HepG2 (cell line): Measurements from ENCODE around the gene TKFC. TPM values are rescaled to one million over a fixed set of nuclear protein-coding genes. Genes with fewer than 3 reads are reported as not detected.
A peak's percentile ranks its signal among the peaks of the same experiment; 100 is the strongest.

Experiments used
- AHR ChIP-seq: IDR thresholded peaks from 2 replicates; pipeline ENCODE4 v1.6.1; 2018; ENCODE audit warnings: missing genetic modification reagents, missing compliant biosample characterization
- HIC2 ChIP-seq: sonication (generic); formaldehyde crosslinking; IDR thresholded peaks from 2 replicates; pipeline ENCODE4 v1.9.0; 2022; ENCODE audit warnings: low read depth, missing genetic modification reagents
- MED1 ChIP-seq: sonication (generic); formaldehyde crosslinking; IDR thresholded peaks from 2 replicates; pipeline ENCODE4 v1.4.0; 2020; ENCODE audit warnings: missing genetic modification reagents
- MEIS2 ChIP-seq: sonication (generic); formaldehyde crosslinking; IDR thresholded peaks from 2 replicates; pipeline ENCODE4 v1.9.0; 2021; ENCODE audit warnings: mild to moderate bottlenecking, missing genetic modification reagents
- NCOA1 ChIP-seq: sonication (generic); formaldehyde crosslinking; IDR thresholded peaks from 2 replicates; pipeline ENCODE4 v1.9.0; 2021; ENCODE audit warnings: missing genetic modification reagents
- NFIC ChIP-seq: IDR thresholded peaks from 2 replicates; pipeline ENCODE4 v1.6.1; 2012; ENCODE audit warnings: mild to moderate bottlenecking, low read length, inconsistent platforms
- RFX1 ChIP-seq: fragments of 450-650 bp; IDR thresholded peaks from 2 replicates; pipeline ENCODE4 v1.6.1; 2017
- SNAPC4 ChIP-seq: sonication (generic); formaldehyde crosslinking; IDR thresholded peaks from 2 replicates; pipeline ENCODE4 v1.4.0; 2020; ENCODE audit warnings: mild to moderate bottlenecking, missing genetic modification reagents
- SSRP1 ChIP-seq: IDR thresholded peaks from 2 replicates; pipeline ENCODE4 v1.6.1; 2016; ENCODE audit warnings: control low read depth
- TARDBP ChIP-seq: sonication (generic); formaldehyde crosslinking; IDR thresholded peaks from 2 replicates; pipeline ENCODE4 v1.8.0; 2022; ENCODE audit warnings: mild to moderate bottlenecking, missing genetic modification reagents
- ZBTB33 ChIP-seq: sonication (generic); formaldehyde crosslinking; IDR thresholded peaks from 2 replicates; pipeline ENCODE4 v1.4.0; 2020; ENCODE audit warnings: missing genetic modification reagents
- ZBTB7A ChIP-seq: sonication (generic); formaldehyde crosslinking; IDR thresholded peaks from 2 replicates; pipeline ENCODE4 v1.8.0; 2022; ENCODE audit warnings: mild to moderate bottlenecking, missing genetic modification reagents
- ZNF503 ChIP-seq: sonication (generic); formaldehyde crosslinking; IDR thresholded peaks from 2 replicates; pipeline ENCODE4 v1.4.0; 2020; ENCODE audit warnings: missing genetic modification reagents
- ZNF784 ChIP-seq: sonication (generic); formaldehyde crosslinking; IDR thresholded peaks from 2 replicates; pipeline ENCODE4 v1.5.1; 2020; ENCODE audit warnings: missing genetic modification reagents, mild to moderate bottlenecking, borderline replicate concordance
- ZNF878 ChIP-seq: sonication (generic); formaldehyde crosslinking; IDR thresholded peaks from 2 replicates; pipeline ENCODE4 v1.8.1; 2023; ENCODE audit warnings: mild to moderate bottlenecking, missing genetic modification reagents, moderate library complexity
- polyA plus RNA-seq, 8 experiments: library from polyadenylated mRNA; depleted of rRNA in 3 of 8; stranded (reverse) in 7 of 8; unstranded in 1 of 8; fragments of >200 nt; fragmentation: Illumina TruSeq in 4 of 8; extraction: Trizol in 4 of 8; gene quantifications; 2 replicates each; pipeline versions ENCODE4 v1.2.1 to v1.2.3, GENCODE V29; 2011 to 2016; ENCODE audit warnings: low read depth in 4 of 8, missing spikeins in 1 of 8, mixed read lengths in 1 of 8; ENCODE audit not compliant: insufficient read depth in 1 of 8
- total RNA-seq, 5 experiments: library from RNA; depleted of rRNA; stranded (reverse); fragments of >200 nt; fragmentation: Illumina TruSeq; extraction: Trizol; gene quantifications; 2 replicates each; pipeline ENCODE4 v1.2.3, GENCODE V29; 2016; ENCODE audit warnings: low read depth in 1 of 5

Gene TKFC
- total and polyA plus RNA-seq, 2 of the 13 experiments (the other 11 are each of a cell fraction or from before 2014, with no cell fraction given) = 147 to 197 TPM

- TF ChIP-seq ZBTB33 (CRISPR knock-in tag) (no peak), TARDBP (CRISPR knock-in tag) (no peak; the same call in 1 of the 2 replicates), ZNF503 (peak; percentile 48; the same call in 1 of the 2 replicates), SNAPC4 (CRISPR knock-in tag) (no peak), RFX1 (no peak), ZNF784 (CRISPR knock-in tag) (no peak; the same call in 1 of the 2 replicates), ZNF878 (CRISPR knock-in tag) (no peak; the same call in 1 of the 2 replicates), AHR (CRISPR knock-in tag) (no peak), NCOA1 (no peak), SSRP1 (CRISPR knock-in tag) (0 out of 2 replicates have a peak, but pooled peaks have one; percentile 73), MEIS2 (CRISPR knock-in tag) (no peak), ZBTB7A (CRISPR knock-in tag) (peak; percentile 87), MED1 (CRISPR knock-in tag) (peak; percentile 37), NFIC (no peak), HIC2 (CRISPR knock-in tag) (0 out of 2 replicates have a peak, but pooled peaks have one; percentile 68)
These were observed 38.1 kb upstream of the TKFC start, which contains the start of gene VWCE (continued) for GRCh38 chr11:61294717-61295595.
